WERI-Rb-1 (cell line): Measurements from ENCODE around the gene TMEM132D.

ENCODE experiments used
- DNase-seq: peaks from one replicate; pipeline ENCODE4 v3.0.0-alpha.2; 2020
- H3K27ac ChIP-seq: fragments of 250-450 bp; sonication (Bioruptor Pico); 2 replicates; pipeline ENCODE4 v1.5.1; 2020; ENCODE audit warnings: mild to moderate bottlenecking, moderate library complexity
- H3K27me3 ChIP-seq: fragments of 250-450 bp; sonication (Bioruptor Pico); 2 replicates; pipeline ENCODE4 v1.5.1; 2021; ENCODE audit warnings: mild to moderate bottlenecking, low read depth, moderate library complexity; ENCODE audit not compliant: insufficient read depth, severe bottlenecking
- H3K36me3 ChIP-seq: fragments of 250-450 bp; sonication (Bioruptor Pico); 2 replicates; pipeline ENCODE4 v1.5.1; 2020; ENCODE audit warnings: mild to moderate bottlenecking, moderate library complexity
- H3K4me3 ChIP-seq: 2 replicates; pipeline ENCODE4 v1.5.1; 2011; ENCODE audit warnings: low read depth, mild to moderate bottlenecking, control low read depth, low read length
- H3K9me3 ChIP-seq: fragments of 250-450 bp; sonication (Bioruptor Pico); 2 replicates; pipeline ENCODE4 v1.5.1; 2021; ENCODE audit warnings: mild to moderate bottlenecking, moderate library complexity; ENCODE audit not compliant: severe bottlenecking
- TF ChIP-seq, protein P1 (sequence below): IDR thresholded peaks from 2 replicates; pipeline ENCODE4 v1.5.1; 2011; ENCODE audit warnings: low read depth, mild to moderate bottlenecking, control low read depth, inconsistent platforms, low read length

TMEM132D gene

DNA sequence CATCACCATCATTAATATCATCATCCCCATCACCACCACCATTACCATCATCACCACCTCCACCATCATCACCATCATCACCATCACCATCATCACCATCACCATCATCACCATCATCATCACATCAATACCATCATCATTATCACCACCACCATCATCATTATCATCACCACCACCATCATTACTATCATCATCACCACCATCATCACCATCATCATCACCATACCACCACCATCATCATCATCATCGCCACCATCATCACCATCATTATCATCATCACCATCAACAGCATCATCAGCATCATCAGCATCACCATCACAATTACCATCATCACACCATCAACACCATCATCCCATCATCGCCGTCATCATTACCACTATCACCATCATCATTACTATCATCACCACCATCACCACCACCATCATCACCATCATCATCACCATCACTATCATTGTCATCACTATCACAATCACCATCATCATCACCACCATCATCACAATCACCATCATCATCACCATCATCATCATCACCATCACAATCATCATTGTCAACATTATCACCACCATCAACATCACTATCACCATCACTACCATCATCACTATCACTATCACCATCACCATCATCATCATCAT lies 767.0 kb downstream of the TMEM132D start:
- DNase-seq = no peak
- no peaks in the 10 kb centered on the region for H3K9me3 ChIP-seq
- no peaks in the 10 kb centered on the region for H3K36me3 ChIP-seq
- no peak overlapping the region for H3K4me3 ChIP-seq
- TF ChIP-seq, protein P1, sequence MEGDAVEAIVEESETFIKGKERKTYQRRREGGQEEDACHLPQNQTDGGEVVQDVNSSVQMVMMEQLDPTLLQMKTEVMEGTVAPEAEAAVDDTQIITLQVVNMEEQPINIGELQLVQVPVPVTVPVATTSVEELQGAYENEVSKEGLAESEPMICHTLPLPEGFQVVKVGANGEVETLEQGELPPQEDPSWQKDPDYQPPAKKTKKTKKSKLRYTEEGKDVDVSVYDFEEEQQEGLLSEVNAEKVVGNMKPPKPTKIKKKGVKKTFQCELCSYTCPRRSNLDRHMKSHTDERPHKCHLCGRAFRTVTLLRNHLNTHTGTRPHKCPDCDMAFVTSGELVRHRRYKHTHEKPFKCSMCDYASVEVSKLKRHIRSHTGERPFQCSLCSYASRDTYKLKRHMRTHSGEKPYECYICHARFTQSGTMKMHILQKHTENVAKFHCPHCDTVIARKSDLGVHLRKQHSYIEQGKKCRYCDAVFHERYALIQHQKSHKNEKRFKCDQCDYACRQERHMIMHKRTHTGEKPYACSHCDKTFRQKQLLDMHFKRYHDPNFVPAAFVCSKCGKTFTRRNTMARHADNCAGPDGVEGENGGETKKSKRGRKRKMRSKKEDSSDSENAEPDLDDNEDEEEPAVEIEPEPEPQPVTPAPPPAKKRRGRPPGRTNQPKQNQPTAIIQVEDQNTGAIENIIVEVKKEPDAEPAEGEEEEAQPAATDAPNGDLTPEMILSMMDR = no peak
- no peak overlapping the region for H3K27ac ChIP-seq
- no peaks in the 10 kb centered on the region for H3K27me3 ChIP-seq

GRCh38 chr12:129127771-129128170 lies 776.1 kb downstream of the TMEM132D start:
- H3K36me3 ChIP-seq = no peaks in the 10 kb centered on the region
- no peak overlapping the region for H3K27ac ChIP-seq
- H3K9me3 ChIP-seq = peaks cover 3% of the 10 kb centered on the region
- H3K27me3 ChIP-seq = no peaks in the 10 kb centered on the region
- no peak overlapping the region for H3K4me3 ChIP-seq
- DNase-seq = no peak
- TF ChIP-seq, protein P1 = no peak

GRCh38 chr12:129127211-129127610 lies 776.6 kb downstream of the TMEM132D start:
- no peak overlapping the region for H3K4me3 ChIP-seq
- TF ChIP-seq, protein P1 = no peak
- no peaks in the 10 kb centered on the region for H3K27me3 ChIP-seq
- DNase-seq = no peak
- H3K27ac ChIP-seq = no peak overlapping the region
- H3K9me3 ChIP-seq = peaks cover 3% of the 10 kb centered on the region
- no peaks in the 10 kb centered on the region for H3K36me3 ChIP-seq

GRCh38 chr12:129119537-129119936 lies 784.3 kb downstream of the TMEM132D start:
- Histone ChIP-seq H3K36me3 (no peaks in the 10 kb centered on the region), H3K27ac (no peak overlapping the region), H3K9me3 (no peaks in the 10 kb centered on the region), H3K27me3 (no peaks in the 10 kb centered on the region), H3K4me3 (no peak overlapping the region)
- TF ChIP-seq, protein P1 = no peak
- no peak for DNase-seq

DNA sequence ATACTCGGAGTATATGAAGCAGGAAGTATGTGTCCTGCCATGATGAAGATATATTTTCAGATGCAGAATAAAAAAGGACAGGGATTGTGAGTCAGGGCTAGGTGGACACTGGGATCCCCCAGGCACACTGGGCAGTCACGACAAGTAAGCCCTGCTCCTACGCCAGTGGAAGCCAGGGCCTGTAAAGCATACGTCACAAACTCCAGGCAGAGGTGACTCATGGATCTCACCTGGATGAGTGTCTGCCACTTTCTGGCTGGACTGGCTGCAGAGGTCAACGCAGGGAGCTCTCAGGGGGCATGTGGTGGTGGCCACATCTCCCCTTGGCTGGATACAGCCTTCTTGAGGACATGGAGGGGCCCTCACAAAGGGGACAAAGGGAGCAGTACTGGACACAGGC lies 788.3 kb downstream of the TMEM132D start:
- TF ChIP-seq, protein P1 = no peak

DNA sequence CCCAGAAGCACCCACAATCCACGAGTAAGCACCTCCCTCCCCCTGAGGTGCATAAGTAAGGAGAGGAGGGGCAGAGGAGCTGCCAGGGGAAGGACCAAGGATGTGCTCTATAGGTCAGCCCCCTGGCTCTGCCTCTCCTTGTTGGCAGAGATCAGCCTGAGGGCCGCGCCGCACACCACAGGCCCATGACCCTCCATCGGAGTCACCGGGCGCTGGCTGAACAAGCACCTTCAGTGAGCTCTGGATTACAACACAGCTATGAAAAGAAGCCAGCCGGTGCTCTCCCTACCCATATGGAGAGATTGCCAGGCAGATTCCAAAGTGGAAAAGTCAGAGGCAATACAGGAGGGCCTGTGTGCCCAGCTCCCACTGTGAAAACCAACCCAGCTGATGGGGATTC lies 793.2 kb downstream of the TMEM132D start:
- Histone ChIP-seq H3K36me3 (no peaks in the 10 kb centered on the region), H3K27me3 (no peaks in the 10 kb centered on the region), H3K9me3 (no peaks in the 10 kb centered on the region), H3K4me3 (no peak overlapping the region), H3K27ac (no peak overlapping the region)
- TF ChIP-seq, protein P1 = no peak
- no peak for DNase-seq

More for the DNA sequence above, 788.3 kb downstream of the TMEM132D start:
- Histone ChIP-seq H3K27me3 (no peaks in the 10 kb centered on the region), H3K4me3 (no peak overlapping the region), H3K36me3 (no peaks in the 10 kb centered on the region), H3K9me3 (no peaks in the 10 kb centered on the region), H3K27ac (no peak overlapping the region)
- DNase-seq = no peak
